Measurements from ENCODE around the gene VMA21. TPM values are rescaled to one million over a fixed set of nuclear protein-coding genes. Genes with fewer than 3 reads are reported as not detected.

Gene VMA21, protein sequence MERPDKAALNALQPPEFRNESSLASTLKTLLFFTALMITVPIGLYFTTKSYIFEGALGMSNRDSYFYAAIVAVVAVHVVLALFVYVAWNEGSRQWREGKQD
- 14.0 TPM for polyA plus RNA-seq (2013, experiment 1 of 2; ENCODE audit: insufficient read length)
- 10.5 TPM for polyA plus RNA-seq (2013, experiment 2 of 2; ENCODE audit: insufficient read length)

DNA sequence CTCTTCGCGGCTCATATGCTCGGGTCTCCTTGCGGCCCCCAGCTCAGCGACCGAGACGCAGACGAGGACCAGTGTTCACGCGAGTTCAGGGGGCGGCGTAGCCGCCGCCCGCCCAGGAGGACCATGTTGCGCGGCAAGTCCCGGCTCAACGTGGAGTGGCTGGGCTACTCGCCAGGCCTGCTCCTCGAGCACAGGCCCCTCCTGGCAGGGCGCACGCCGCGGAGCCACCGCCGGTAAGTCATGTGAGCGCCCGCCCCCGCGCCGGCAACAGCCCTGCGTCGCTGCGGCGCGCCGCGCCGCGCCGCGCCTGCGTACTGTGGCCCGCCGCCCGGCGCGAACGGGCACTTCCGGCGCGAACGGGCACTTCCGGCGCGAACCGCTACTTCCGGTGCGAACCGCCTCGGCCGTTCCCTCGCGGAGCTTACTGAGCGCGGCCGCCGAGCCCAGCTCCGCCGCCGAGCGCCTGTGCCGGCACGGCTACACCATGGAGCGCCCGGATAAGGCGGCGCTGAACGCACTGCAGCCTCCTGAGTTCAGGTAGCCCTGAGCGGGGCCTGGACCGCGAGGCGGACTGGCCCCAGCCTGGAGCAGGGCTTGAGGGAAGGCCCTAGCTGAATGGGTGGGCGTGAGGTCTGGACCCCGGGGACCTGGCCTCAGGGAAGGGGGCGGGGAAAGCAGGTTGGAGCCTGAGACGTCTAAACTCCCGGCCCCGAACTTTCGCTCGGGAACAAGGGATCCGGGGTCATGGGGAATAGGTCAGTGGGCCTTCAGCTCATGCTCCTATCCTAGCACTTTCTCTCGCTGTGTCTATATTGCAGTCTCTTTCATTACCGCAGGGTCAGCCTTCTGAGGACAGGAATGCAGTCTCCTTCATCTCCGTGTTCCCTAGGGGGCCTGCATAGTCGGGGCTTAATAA lies at the start of gene VMA21:
VMA21 (plus strand) TSS at position 382 of the 916 bp plus-strand sequence; CDS start at position 485, 103 bp downstream.
- peak; percentile 84 for DNase-seq

GRCh38 chrX:151359341-151359740 lies 37.7 kb upstream of the VMA21 start:
- DNase-seq = no peak

DNA sequence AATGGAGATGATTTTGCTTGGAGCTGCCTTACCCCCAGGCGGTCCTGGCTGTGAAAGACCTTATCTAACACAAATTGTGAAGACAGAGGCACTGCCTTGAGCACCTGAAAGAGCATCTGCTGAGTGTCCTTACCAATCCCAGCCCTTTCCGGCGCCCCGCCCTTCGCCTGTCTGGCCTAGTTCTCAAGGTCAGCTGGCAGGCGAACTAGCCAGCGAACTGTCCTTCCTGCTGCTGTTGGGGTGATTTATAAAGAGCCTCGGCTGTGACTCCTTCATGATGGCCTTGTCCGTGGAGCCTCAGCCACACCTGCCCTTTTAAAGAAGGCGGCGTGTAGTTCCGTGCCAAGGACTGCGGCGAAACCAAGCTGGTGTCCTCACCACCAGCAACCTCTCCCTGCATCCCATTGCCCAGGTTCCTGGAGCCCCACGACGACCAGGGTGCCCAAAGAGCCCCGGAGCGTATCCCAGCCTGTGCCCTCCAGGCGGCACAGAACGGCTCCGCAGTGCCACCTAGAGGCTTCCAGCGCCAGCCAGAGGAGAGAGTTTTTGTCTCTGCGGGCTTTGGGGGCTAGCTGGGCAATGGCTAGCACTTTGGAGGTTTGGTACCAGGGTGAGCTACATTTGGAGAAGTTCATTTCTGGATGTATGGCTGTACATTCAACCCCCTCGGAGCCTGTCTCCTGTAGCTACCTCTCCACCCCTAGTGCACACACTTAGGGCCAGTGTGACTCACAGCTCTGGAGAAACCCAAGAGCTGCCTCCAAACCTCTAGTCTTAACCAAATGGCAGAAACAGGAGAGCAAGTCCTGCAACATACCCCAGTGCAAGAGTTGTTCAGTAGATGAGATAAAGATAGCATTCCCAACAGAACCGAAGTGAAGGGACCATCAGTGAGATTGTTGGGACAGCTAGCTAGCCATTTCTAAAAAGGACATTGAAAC lies 36.8 kb upstream of the VMA21 start:
- DNase-seq = peak; percentile 1

DNA sequence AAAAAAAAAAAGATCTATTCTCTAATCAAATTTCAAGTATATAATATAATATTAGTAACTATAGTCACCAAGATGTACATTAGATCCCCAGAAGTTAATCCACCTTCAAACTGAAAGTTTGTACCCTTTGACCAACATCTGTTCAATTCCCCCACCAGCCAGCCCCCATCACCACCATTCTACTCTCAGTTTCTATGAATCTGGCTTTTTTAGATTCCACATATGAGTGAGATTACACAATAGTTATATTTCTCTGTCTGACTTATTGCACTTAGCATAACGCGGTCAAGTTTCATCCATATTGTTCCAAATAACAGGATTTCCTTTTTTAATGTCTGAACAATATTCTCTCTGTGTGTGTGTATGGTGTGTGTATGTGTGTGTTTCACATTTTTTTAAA lies 33.7 kb upstream of the VMA21 start:
- no peak for DNase-seq

DNA sequence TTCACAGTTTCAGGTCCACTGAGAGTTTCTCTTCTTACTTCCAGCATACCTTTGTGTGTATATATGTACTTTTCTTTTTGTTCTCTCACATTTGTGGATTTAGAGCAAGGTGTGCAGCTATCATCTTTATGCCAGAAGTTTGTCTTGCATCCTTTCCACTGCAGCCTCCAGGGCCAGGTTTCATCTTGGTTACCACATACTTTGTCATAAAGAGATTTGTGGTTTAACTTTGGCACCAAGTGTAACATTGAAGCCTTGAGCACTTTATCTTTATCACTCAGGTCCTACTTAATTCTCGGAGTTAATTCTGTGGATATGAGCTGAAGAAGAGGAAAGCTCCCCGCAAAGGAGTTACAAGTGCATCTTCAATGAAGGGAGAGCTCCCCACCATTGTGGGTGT lies 31.4 kb upstream of the VMA21 start:
- no peak for DNase-seq

GRCh38 chrX:151370906-151371305 lies 26.1 kb upstream of the VMA21 start:
- DNase-seq = no peak

GRCh38 chrX:151384807-151385206 lies 12.2 kb upstream of the VMA21 start:
- DNase-seq = no peak

DNA sequence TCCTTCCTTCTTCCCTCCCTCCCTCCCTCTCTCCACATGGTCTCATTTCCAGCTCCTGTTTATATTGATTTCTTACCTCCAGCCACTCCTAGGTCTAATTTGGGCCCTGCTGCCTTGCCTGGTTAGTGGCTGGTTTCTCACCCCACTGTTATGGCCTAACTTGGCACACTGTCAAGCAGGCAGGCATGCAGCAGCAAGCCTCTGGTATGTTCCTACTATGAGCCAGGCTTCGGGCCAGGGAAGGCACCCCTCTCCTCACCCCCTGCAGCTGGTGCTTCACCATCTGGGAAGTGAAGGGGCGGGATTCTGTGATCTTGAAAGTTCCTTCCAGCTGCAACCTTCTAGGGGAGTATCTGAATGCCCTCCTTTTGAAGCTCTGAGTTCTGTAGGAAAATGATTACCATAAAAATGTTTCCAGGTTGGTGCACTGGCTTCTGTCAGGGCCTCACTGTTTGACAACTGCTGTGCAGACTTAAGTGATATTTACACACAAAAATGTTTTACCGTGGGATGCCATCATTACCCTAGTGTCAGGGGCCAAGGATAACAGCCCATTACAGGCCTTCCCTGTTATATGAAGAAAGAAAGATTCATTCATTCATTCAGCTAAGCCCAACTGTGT lies 10.1 kb upstream of the VMA21 start:
- peak; percentile 7 for DNase-seq

- DNase-seq = no peak
These were observed 5.3 kb upstream of the VMA21 start for GRCh38 chrX:151391722-151392121.

DNA sequence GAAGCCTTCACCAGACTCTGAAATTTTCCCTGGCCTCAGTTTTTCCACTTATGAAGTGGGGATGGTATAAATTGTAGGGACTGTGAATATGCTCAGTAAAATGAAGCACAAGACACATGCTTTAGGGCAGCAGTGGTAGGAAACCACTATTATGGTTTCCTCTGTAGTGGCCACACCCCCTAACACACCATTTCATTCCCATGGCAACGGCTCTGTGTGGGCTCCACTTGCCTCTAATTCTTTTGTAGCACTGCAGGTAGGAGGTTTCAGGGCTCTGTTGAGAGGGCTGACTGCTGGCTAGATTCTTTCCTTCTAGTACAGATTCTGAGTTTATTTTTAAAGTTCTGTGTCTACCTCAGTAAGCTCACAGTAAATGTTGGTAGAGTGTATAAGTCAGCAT lies 3.5 kb upstream of the VMA21 start:
- no peak for DNase-seq

- DNase-seq = peak; percentile 26
These were observed 773 bp upstream of the VMA21 start for GRCh38 chrX:151396042-151396824.

DNA sequence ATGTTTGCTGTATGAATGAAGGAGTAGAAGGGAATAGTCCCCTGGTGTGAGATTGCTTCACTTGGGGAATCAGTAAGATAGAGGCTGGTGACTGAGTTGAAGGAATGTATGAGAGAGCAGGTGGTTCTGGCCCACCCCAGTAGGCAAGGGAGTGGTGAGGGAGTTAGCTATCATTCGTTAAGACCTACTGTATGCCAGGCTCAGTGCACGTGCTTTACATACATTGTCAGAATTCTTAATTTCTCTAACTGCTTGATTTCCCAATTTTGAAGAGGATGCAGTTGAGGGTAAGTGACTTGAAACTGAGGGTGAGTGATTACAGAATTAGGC lies 700 bp downstream of the VMA21 start:
- no peak for DNase-seq

DNA sequence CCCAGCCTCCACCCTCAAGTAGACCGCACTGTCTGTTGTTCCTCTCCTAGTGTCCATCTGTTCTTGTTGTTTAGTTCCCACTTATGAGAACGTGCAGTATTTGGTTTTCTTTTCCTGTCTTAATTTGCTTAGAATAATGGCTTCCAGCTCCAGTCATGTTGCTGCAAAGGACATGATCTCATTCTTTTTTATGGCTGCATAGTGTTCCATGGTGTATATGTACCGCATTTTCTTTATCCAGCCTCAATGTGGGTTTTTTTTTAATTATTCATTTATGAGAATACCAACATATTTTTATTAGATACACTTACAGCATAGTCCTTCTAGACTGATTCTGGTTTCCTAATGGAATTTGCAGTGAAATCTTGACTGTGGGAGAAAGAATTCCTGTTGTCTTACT lies 1.3 kb downstream of the VMA21 start:
- DNase-seq = no peak

DNA sequence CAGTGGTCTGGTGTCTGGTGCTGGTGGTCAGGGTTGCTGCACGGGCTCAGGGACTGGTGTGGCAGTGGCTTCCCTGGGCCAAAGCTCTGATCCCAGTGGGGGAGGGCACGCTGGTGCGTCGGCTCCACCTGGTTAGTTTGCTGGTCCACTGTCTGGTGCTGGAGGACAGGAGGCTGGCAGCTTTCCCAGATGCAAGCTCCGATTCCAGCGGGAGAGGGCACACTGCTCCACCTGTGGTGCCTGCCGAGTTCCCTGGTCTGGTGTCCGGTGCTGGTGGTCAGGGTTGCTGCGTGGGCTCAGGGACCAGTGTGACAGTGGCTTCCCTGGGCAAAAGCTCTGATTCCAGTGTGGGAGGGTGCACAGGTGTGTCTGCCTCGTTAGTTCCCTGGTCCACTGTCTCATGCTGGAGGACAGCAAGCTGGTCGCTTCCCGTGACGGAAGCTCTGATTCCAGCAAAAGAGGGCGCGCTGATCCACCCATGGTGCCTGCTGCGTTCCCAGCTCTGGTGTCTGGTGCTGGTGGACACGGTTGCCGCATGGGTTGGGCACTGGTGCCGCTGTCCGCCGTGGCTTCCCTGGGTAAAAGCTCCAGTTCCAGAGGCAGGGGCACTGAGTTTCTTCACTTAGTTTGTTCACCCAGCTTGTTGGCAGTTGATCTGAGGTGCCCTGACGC lies 5.8 kb downstream of the VMA21 start:
- no peak for DNase-seq

- DNase-seq = no peak
These were observed 19.6 kb downstream of the VMA21 start for GRCh38 chrX:151416579-151416978.

DNA sequence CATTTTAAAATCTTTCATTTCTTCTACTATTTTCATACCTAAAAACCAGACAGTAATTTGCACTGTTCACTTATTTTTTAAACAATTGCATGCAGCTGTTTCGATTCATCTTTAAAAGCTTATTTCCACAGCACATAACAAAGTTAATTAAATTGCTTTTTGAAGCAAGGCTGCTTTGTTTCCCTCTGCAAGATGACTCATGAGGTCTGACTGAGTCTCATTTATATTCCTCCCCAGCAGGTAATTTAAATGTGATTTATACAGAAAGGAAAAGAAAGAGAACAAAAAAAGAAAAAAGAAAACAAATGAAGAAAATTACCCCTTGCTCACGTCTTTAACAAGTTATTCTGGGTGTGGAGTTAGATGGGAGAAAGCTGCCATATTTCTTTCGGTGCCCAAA lies 22.8 kb downstream of the VMA21 start:
- DNase-seq = no peak

- DNase-seq = no peak
These were observed 27.5 kb downstream of the VMA21 start for GRCh38 chrX:151424505-151424904.

GRCh38 chrX:151448509-151448908 lies 51.5 kb downstream of the VMA21 start:
- no peak for DNase-seq

- peak; percentile 49 for DNase-seq
These were observed 61.8 kb downstream of the VMA21 start for GRCh38 chrX:151458824-151459223.

All from fibroblast of skin of back (primary cell).